Adrenal gland (tissue), 5 donors: Measurements from ENCODE around the gene MBTPS2.

Experiments used
- POLR2A ChIP-seq, 2 donors: fragments of 450-650 bp; IDR thresholded peaks; one replicate each; pipeline ENCODE4 v1.6.1; 2017; ENCODE audit warnings: antibody characterized with exemption in 2 of 2, mild to moderate bottlenecking in 2 of 2, moderate library complexity in 1 of 2
- TF ChIP-seq, protein P1 (sequence below), 6 experiments: fragments of 450-650 bp in 4 of 6; fragments of 200-600 bp in 2 of 6; sonication (generic) in 1 of 6; IDR thresholded peaks; 1 replicate in 5 of 6; 2 replicates in 1 of 6; pipeline versions ENCODE4 v1.5.1 to v1.8.0; 2016 to 2021; ENCODE audit warnings: antibody characterized with exemption in 6 of 6, mild to moderate bottlenecking in 2 of 6, moderate library complexity in 1 of 6
- donor health status: DM: no; HTN: no; CAD: no.

DNA sequence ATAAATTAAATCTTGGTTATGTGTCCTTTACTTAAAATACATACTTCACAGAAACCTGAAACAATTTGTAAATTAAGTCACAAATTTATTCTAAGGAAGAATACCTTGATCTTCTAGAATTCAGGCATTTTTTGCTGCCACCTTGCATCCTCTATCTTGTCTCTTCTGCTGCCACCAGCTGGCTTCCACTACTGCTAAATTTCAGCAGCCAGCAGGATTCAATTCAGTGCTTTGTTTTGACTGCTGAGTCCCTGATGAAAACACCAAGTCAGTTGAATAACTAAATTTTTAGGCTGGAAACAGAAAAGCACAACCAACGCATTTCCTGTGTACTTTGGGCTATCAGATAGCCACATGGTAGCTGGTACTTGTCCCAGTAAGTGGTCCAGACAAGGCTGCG is 2.4 kb upstream of the MBTPS2 start:
- TF ChIP-seq, protein P1, sequence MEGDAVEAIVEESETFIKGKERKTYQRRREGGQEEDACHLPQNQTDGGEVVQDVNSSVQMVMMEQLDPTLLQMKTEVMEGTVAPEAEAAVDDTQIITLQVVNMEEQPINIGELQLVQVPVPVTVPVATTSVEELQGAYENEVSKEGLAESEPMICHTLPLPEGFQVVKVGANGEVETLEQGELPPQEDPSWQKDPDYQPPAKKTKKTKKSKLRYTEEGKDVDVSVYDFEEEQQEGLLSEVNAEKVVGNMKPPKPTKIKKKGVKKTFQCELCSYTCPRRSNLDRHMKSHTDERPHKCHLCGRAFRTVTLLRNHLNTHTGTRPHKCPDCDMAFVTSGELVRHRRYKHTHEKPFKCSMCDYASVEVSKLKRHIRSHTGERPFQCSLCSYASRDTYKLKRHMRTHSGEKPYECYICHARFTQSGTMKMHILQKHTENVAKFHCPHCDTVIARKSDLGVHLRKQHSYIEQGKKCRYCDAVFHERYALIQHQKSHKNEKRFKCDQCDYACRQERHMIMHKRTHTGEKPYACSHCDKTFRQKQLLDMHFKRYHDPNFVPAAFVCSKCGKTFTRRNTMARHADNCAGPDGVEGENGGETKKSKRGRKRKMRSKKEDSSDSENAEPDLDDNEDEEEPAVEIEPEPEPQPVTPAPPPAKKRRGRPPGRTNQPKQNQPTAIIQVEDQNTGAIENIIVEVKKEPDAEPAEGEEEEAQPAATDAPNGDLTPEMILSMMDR (IDR thresholded peaks at IDR 0.05) = no peak
- TF ChIP-seq POLR2A (IDR thresholded peaks at IDR 0.05) = no peak
